Measurements from ENCODE around the gene OR5K3. TPM values are rescaled to one million over a fixed set of nuclear protein-coding genes. Genes with fewer than 3 reads are reported as not detected.

Gene OR5K3
- total and polyA plus RNA-seq, 3 donors from 2014 or later = not detected

GRCh38 chr3:98404010-98404409 lies 13.5 kb downstream of the OR5K3 start:
- Histone ChIP-seq H3K4me3 (no peak overlapping the region), H3K9me3 (no peaks in the 10 kb centered on the region), H3K36me3 (ENCODE audit: low read depth, missing control alignments) (no peaks in the 10 kb centered on the region), H3K27me3 (no peaks in the 10 kb centered on the region), H3K27ac (no peak overlapping the region), H3K4me1 (no peaks in the 10 kb centered on the region)
- TF ChIP-seq, protein P1, sequence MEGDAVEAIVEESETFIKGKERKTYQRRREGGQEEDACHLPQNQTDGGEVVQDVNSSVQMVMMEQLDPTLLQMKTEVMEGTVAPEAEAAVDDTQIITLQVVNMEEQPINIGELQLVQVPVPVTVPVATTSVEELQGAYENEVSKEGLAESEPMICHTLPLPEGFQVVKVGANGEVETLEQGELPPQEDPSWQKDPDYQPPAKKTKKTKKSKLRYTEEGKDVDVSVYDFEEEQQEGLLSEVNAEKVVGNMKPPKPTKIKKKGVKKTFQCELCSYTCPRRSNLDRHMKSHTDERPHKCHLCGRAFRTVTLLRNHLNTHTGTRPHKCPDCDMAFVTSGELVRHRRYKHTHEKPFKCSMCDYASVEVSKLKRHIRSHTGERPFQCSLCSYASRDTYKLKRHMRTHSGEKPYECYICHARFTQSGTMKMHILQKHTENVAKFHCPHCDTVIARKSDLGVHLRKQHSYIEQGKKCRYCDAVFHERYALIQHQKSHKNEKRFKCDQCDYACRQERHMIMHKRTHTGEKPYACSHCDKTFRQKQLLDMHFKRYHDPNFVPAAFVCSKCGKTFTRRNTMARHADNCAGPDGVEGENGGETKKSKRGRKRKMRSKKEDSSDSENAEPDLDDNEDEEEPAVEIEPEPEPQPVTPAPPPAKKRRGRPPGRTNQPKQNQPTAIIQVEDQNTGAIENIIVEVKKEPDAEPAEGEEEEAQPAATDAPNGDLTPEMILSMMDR (IDR thresholded peaks at IDR 0.05) = no peak
- no peak for TF ChIP-seq POLR2A (IDR thresholded peaks at IDR 0.05)
- no peak for DNase-seq
- intact Hi-C loops (cut with DNase I; ENCODE audit: low total_unique reads) = no loop called here

GRCh38 chr3:98406034-98406433 lies 15.6 kb downstream of the OR5K3 start:
- Histone ChIP-seq H3K27ac (no peak overlapping the region), H3K4me1 (no peaks in the 10 kb centered on the region), H3K36me3 (ENCODE audit: low read depth, missing control alignments) (no peaks in the 10 kb centered on the region), H3K4me3 (no peak overlapping the region), H3K27me3 (no peaks in the 10 kb centered on the region), H3K9me3 (no peaks in the 10 kb centered on the region)
- intact Hi-C loops (cut with DNase I; ENCODE audit: low total_unique reads) = no loop called here
- WGBS, 2 donors = 88 to 90% methylated on average over 2 of the region's 2 CpGs
- no peak for TF ChIP-seq POLR2A (IDR thresholded peaks at IDR 0.05)
- no peak for DNase-seq

DNA sequence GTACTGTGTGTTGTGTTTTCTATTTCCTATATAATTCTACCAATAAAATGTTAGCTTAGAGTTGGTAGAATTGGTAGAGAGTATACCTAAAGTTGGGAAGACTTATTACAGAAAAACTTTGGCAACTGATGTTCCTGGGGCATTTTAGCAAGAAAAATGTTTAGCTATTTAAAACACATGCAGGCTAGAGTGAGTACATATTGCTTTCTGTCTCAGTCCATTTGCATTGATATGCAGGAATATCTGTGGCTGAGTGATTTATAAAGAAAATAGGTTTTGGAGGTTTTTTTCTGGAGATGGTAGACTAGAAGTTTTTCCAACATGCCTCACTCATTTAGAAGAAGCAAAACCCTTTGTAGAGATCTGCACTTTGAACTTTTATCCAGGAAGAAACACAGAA lies 42.1 kb downstream of the OR5K3 start:
- DNase-seq = no peak
- H3K27me3 ChIP-seq = no peaks in the 10 kb centered on the region
- TF ChIP-seq, protein P1 (IDR thresholded peaks at IDR 0.05) = no peak
- TF ChIP-seq POLR2A (IDR thresholded peaks at IDR 0.05) = no peak
- H3K27ac ChIP-seq = no peak overlapping the region
- H3K4me3 ChIP-seq = no peak overlapping the region
- H3K4me1 ChIP-seq = no peaks in the 10 kb centered on the region
- H3K36me3 ChIP-seq (ENCODE audit: low read depth, missing control alignments) = no peaks in the 10 kb centered on the region
- no peaks in the 10 kb centered on the region for H3K9me3 ChIP-seq
- intact Hi-C loops (cut with DNase I; ENCODE audit: low total_unique reads) = no loop called here

- Histone ChIP-seq H3K27me3 (no peaks in the 10 kb centered on the region), H3K36me3 (ENCODE audit: low read depth, missing control alignments) (no peaks in the 10 kb centered on the region), H3K27ac (no peak overlapping the region), H3K9me3 (no peaks in the 10 kb centered on the region), H3K4me3 (no peak overlapping the region), H3K4me1 (no peaks in the 10 kb centered on the region)
- TF ChIP-seq POLR2A (IDR thresholded peaks at IDR 0.05) = no peak
- TF ChIP-seq, protein P1 (IDR thresholded peaks at IDR 0.05) = no peak
- no peak for DNase-seq
- 25 to 36% methylated on average over 2 of the region's 2 CpGs for WGBS, 2 donors
- intact Hi-C loops (cut with DNase I; ENCODE audit: low total_unique reads) = no loop called here
Measured at GRCh38 chr3:98433764-98434163, 43.3 kb downstream of the OR5K3 start.

DNA sequence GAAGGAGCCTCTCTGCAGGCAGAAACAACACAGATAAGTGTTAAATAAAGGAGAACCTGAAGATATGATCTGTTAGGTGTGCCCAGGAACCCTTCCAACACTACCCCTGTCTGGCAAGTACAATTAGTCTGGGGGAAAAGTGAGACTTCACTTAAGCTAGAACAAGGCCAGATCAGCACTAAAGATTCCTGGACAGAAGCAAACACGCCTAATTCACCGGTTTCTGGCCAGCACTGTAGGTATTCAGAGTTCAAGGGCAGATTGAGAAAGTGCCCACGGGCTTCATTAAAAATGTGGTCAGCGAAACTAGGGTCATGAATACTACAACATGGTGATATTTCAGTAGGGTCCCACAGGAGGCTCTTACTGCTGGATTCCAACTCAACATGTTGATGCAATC lies 43.9 kb downstream of the OR5K3 start:
- TF ChIP-seq, protein P1 (IDR thresholded peaks at IDR 0.05) = no peak
- no peak for TF ChIP-seq POLR2A (IDR thresholded peaks at IDR 0.05)
- H3K4me1 ChIP-seq = no peaks in the 10 kb centered on the region
- intact Hi-C loops (cut with DNase I; ENCODE audit: low total_unique reads) = no loop called here
- H3K27ac ChIP-seq = no peak overlapping the region
- WGBS, 2 donors = 71 to 75% methylated on average over 4 of the region's 4 CpGs
- H3K27me3 ChIP-seq = no peaks in the 10 kb centered on the region
- H3K4me3 ChIP-seq = no peak overlapping the region
- H3K9me3 ChIP-seq = no peaks in the 10 kb centered on the region
- no peaks in the 10 kb centered on the region for H3K36me3 ChIP-seq (ENCODE audit: low read depth, missing control alignments)
- no peak for DNase-seq

Measured in testis (tissue), 3 donors.